ENCODE data around the gene GNG2.

GNG2 gene

GRCh38 chr14:51977075-51977474 is 116.7 kb downstream of the GNG2 start:
- H3K4me3 ChIP-seq (ENCODE audit: low read depth, low read length): no peak overlapping the region
- no peak for DNase-seq (ENCODE audit: low read depth)

GRCh38 chr14:51978681-51979085 is 118.3 kb downstream of the GNG2 start:
- H3K4me3 ChIP-seq (ENCODE audit: low read depth, low read length): no peak overlapping the region

GRCh38 chr14:51979088-51979709 is 118.8 kb downstream of the GNG2 start:
- DNase-seq (ENCODE audit: low read depth): no peak
- no peak overlapping the region for H3K4me3 ChIP-seq (ENCODE audit: low read depth, low read length)

More at GRCh38 chr14:51978681-51979085, 118.3 kb downstream of the GNG2 start:
- DNase-seq (ENCODE audit: low read depth): no peak

GRCh38 chr14:51981218-51981854 is 120.9 kb downstream of the GNG2 start:
- no peak for DNase-seq (ENCODE audit: low read depth)
- no peak overlapping the region for H3K4me3 ChIP-seq (ENCODE audit: low read depth, low read length)

- DNase-seq (ENCODE audit: low read depth): no peak
- no peak overlapping the region for H3K4me3 ChIP-seq (ENCODE audit: low read depth, low read length)
Measured at GRCh38 chr14:51988221-51988620, 127.8 kb downstream of the GNG2 start.

- peak; percentile 80 for DNase-seq (ENCODE audit: low read depth)
- H3K4me3 ChIP-seq (ENCODE audit: low read depth, low read length): peak within 1 kb of the TSS; percentile 96
Measured at GRCh38 chr14:51989293-51990234, 129.2 kb downstream of the GNG2 start, which contains the start of gene RTRAF. TSS of gene RTRAF (plus strand) at chr14:51989546. CDS start at chr14:51989640, 94 bp downstream.

- peak overlapping the region; percentile 96 for H3K4me3 ChIP-seq (ENCODE audit: low read depth, low read length)
- DNase-seq (ENCODE audit: low read depth): no peak
Measured at GRCh38 chr14:51990488-51990887, 130.1 kb downstream of the GNG2 start.

- no peak for DNase-seq (ENCODE audit: low read depth)
- H3K4me3 ChIP-seq (ENCODE audit: low read depth, low read length): no peak overlapping the region
Measured at GRCh38 chr14:51993285-51993920, 133.0 kb downstream of the GNG2 start.

- DNase-seq (ENCODE audit: low read depth): no peak
- no peak overlapping the region for H3K4me3 ChIP-seq (ENCODE audit: low read depth, low read length)
Measured at GRCh38 chr14:51996148-51996746, 135.8 kb downstream of the GNG2 start.

- no peak overlapping the region for H3K4me3 ChIP-seq (ENCODE audit: low read depth, low read length)
- DNase-seq (ENCODE audit: low read depth): no peak
Measured at GRCh38 chr14:51998348-51998747, 137.9 kb downstream of the GNG2 start.

GRCh38 chr14:51999084-51999483 is 138.7 kb downstream of the GNG2 start:
- H3K4me3 ChIP-seq (ENCODE audit: low read depth, low read length): no peak overlapping the region
- no peak for DNase-seq (ENCODE audit: low read depth)

- no peak overlapping the region for H3K4me3 ChIP-seq (ENCODE audit: low read depth, low read length)
- no peak for DNase-seq (ENCODE audit: low read depth)
Measured at GRCh38 chr14:52000019-52000582, 139.7 kb downstream of the GNG2 start.

- no peak for DNase-seq (ENCODE audit: low read depth)
- no peak overlapping the region for H3K4me3 ChIP-seq (ENCODE audit: low read depth, low read length)
Measured at GRCh38 chr14:52000696-52001095, 140.3 kb downstream of the GNG2 start.

- DNase-seq (ENCODE audit: low read depth): no peak
- no peak overlapping the region for H3K4me3 ChIP-seq (ENCODE audit: low read depth, low read length)
Measured at GRCh38 chr14:52002542-52002941, 142.1 kb downstream of the GNG2 start.

- DNase-seq (ENCODE audit: low read depth): no peak
- H3K4me3 ChIP-seq (ENCODE audit: low read depth, low read length): no peak overlapping the region
Measured at GRCh38 chr14:52003324-52003723, 142.9 kb downstream of the GNG2 start.

- no peak overlapping the region for H3K4me3 ChIP-seq (ENCODE audit: low read depth, low read length)
- DNase-seq (ENCODE audit: low read depth): no peak
Measured at GRCh38 chr14:52005625-52006024, 145.2 kb downstream of the GNG2 start.

- no peak overlapping the region for H3K4me3 ChIP-seq (ENCODE audit: low read depth, low read length)
- no peak for DNase-seq (ENCODE audit: low read depth)
Measured at GRCh38 chr14:52006361-52006760, 145.9 kb downstream of the GNG2 start.

- H3K4me3 ChIP-seq (ENCODE audit: low read depth, low read length): no peak overlapping the region
- DNase-seq (ENCODE audit: low read depth): no peak
Measured at GRCh38 chr14:52007211-52007610, 146.8 kb downstream of the GNG2 start.

GRCh38 chr14:52007637-52008036 is 147.2 kb downstream of the GNG2 start:
- no peak for DNase-seq (ENCODE audit: low read depth)
- H3K4me3 ChIP-seq (ENCODE audit: low read depth, low read length): no peak overlapping the region

Measured in skeletal muscle cell (primary cell).